IMR-90 (cell line): ENCODE measurements around the gene SLC37A1. TPM values are rescaled to one million over a fixed set of nuclear protein-coding genes. Genes with fewer than 3 reads are reported as not detected.
"Not testable (repeated sequence)": the region's sequence is repeated elsewhere in the genome, so short reads cannot be mapped to it uniquely, and the experiment has no call there.

Source experiments
- ATAC-seq: fragments of 200-7000 bp; cut with Tn5 transposase; 2 replicates; pipeline ENCODE4 v1.9.1; 2020; ENCODE audit warnings: low read depth, mild to moderate bottlenecking, moderate library complexity
- BruUV-seq: library from RNA; stranded (reverse); fragments of 400-500 nt; replicated peaks from 2 replicates; lab custom pipeline; 2021; lab: Mats Ljungman, UMichigan
- CTCF ChIA-PET: fragments of 300-600 bp; formaldehyde crosslinking; extraction: SDS; loops from one replicate; lab custom pipeline; 2021; ENCODE audit warnings: antibody characterized with exemption; lab: Yijun Ruan, JAX
- POLR2A ChIA-PET: fragments of 300-600 bp; sonication (Branson Sonifier 250); formaldehyde crosslinking; loops from one replicate; lab custom pipeline; 2022; ENCODE audit warnings: antibody characterized with exemption; ENCODE audit not compliant: unreplicated experiment; lab: Charles Lee
- DNase-seq: peaks from one replicate; pipeline ENCODE4 v3.0.0; 2013
- H2AFZ ChIP-seq: replicated peaks from 2 replicates; pipeline ENCODE3; 2013; ENCODE audit warnings: low read length, mild to moderate bottlenecking; ENCODE audit not compliant: poor library complexity
- H2AK5ac ChIP-seq: 2 replicates; pipeline ENCODE4 v1.6.1; 2013; ENCODE audit warnings: low read depth, low read length, inconsistent platforms
- H2AK9ac ChIP-seq: replicated peaks from 2 replicates; pipeline ENCODE3; 2013; ENCODE audit warnings: mild to moderate bottlenecking, low read depth, low read length, moderate library complexity; ENCODE audit not compliant: poor library complexity
- H2BK120ac ChIP-seq: 2 replicates; pipeline ENCODE4 v1.6.1; 2013; ENCODE audit warnings: low read depth, low read length, inconsistent platforms
- H2BK15ac ChIP-seq: 3 replicates; pipeline ENCODE4 v1.6.1; 2013; ENCODE audit warnings: low read depth, low read length, inconsistent platforms
- H2BK20ac ChIP-seq: 2 replicates; pipeline ENCODE4 v1.6.1; 2013; ENCODE audit warnings: low read depth, mild to moderate bottlenecking, inconsistent platforms, low read length, moderate library complexity
- H2BK5ac ChIP-seq: 2 replicates; pipeline ENCODE4 v1.6.1; 2013; ENCODE audit warnings: mild to moderate bottlenecking, low read depth, low read length, inconsistent platforms; ENCODE audit not compliant: poor library complexity, severe bottlenecking
- H3K14ac ChIP-seq: replicated peaks from 2 replicates; pipeline ENCODE4 v1.6.1; 2013; ENCODE audit warnings: low read depth, low read length, inconsistent platforms
- H3K18ac ChIP-seq: 2 replicates; pipeline ENCODE4 v1.6.1; 2013; ENCODE audit warnings: low read depth, low read length, control low read depth
- H3K23ac ChIP-seq: 2 replicates; pipeline ENCODE4 v1.6.1; 2013; ENCODE audit warnings: low read depth, low read length, inconsistent platforms
- H3K27ac ChIP-seq: 2 replicates; pipeline ENCODE4 v1.5.1; 2013; ENCODE audit warnings: mild to moderate bottlenecking, control low read depth, low read length; ENCODE audit not compliant: insufficient read depth
- H3K27me3 ChIP-seq: 2 replicates; pipeline ENCODE4 v1.6.1; 2013; ENCODE audit warnings: low read length; ENCODE audit not compliant: control insufficient read depth, insufficient read depth
- H3K36me3 ChIP-seq: 2 replicates; pipeline ENCODE4 v1.6.1; 2013; ENCODE audit warnings: low read length, mixed read lengths; ENCODE audit not compliant: control insufficient read depth, insufficient read depth
- H3K4ac ChIP-seq: 2 replicates; pipeline ENCODE4 v1.6.1; 2013; ENCODE audit warnings: low read depth, low read length, inconsistent platforms
- H3K4me1 ChIP-seq: 2 replicates; pipeline ENCODE4 v1.6.1; 2013; ENCODE audit warnings: low read length, mixed read lengths; ENCODE audit not compliant: control insufficient read depth, insufficient read depth
- H3K4me2 ChIP-seq: 2 replicates; pipeline ENCODE4 v1.6.1; 2013; ENCODE audit warnings: low read depth, mild to moderate bottlenecking, control low read depth, low read length, moderate library complexity
- H3K4me3 ChIP-seq: 2 replicates; pipeline ENCODE4 v1.5.1; 2013; ENCODE audit warnings: low read depth, mild to moderate bottlenecking, control low read depth, low read length, moderate library complexity; ENCODE audit not compliant: insufficient read depth
- H3K56ac ChIP-seq: 2 replicates; pipeline ENCODE4 v1.6.1; 2013; ENCODE audit warnings: low read length, inconsistent platforms; ENCODE audit not compliant: insufficient read depth; ENCODE audit errors: extremely low read depth
- H3K79me1 ChIP-seq, 2 experiments: 2 replicates each; pipeline ENCODE4 v1.6.1; 2013; ENCODE audit warnings: low read length in 2 of 2, inconsistent platforms in 1 of 2, low read depth in 1 of 2
- H3K9ac ChIP-seq: 2 replicates; pipeline ENCODE4 v1.6.1; 2013; ENCODE audit warnings: low read depth, low read length, control low read depth
- H3K9me1 ChIP-seq: 2 replicates; pipeline ENCODE4 v1.6.1; 2013; ENCODE audit warnings: low read length, inconsistent platforms; ENCODE audit not compliant: insufficient read depth
- H3K9me3 ChIP-seq: 2 replicates; pipeline ENCODE4 v1.6.1; 2013; ENCODE audit warnings: low read length; ENCODE audit not compliant: control insufficient read depth, insufficient read depth
- H4K20me1 ChIP-seq: 2 replicates; pipeline ENCODE4 v1.6.1; 2013; ENCODE audit warnings: low read length, inconsistent platforms; ENCODE audit not compliant: insufficient read depth
- H4K5ac ChIP-seq: 2 replicates; pipeline ENCODE4 v1.6.1; 2013; ENCODE audit warnings: mild to moderate bottlenecking, low read depth, low read length, control low read depth
- H4K8ac ChIP-seq, 2 experiments: 2 replicates each; pipeline ENCODE4 v1.6.1; 2013; ENCODE audit warnings: low read depth in 2 of 2, low read length in 2 of 2, control low read depth in 1 of 2, inconsistent platforms in 1 of 2
- H4K91ac ChIP-seq: 2 replicates; pipeline ENCODE4 v1.6.1; 2013; ENCODE audit warnings: low read depth, low read length, inconsistent platforms; ENCODE audit not compliant: insufficient read depth
- CEBPB ChIP-seq: IDR thresholded peaks from 2 replicates; pipeline ENCODE4 v1.6.1; 2012; ENCODE audit warnings: low read depth, low read length, improper control_type of control experiment
- CTCF ChIP-seq: conservative IDR thresholded peaks from 2 replicates; pipeline ENCODE4 v1.5.1; 2012; ENCODE audit warnings: mild to moderate bottlenecking, low read depth, low read length, improper control_type of control experiment
- NFE2L2 ChIP-seq: fragments of 150-350 bp; IDR thresholded peaks from 2 replicates; pipeline ENCODE4 v1.6.1; 2016; ENCODE audit warnings: low read depth, mild to moderate bottlenecking, low read length
- RAD21 ChIP-seq: IDR thresholded peaks from 2 replicates; pipeline ENCODE4 v1.6.1; 2012; ENCODE audit warnings: low read length, improper control_type of control experiment
- RFX5 ChIP-seq: IDR thresholded peaks from 2 replicates; pipeline ENCODE4 v1.8.0; 2012; ENCODE audit warnings: low read depth, mild to moderate bottlenecking, low read length, moderate library complexity
- WGBS, 2 experiments: methylation state at CpG; one replicate each; pipeline versions ENCODE4 v1.1.5 to v1.1.7; 2013; ENCODE audit warnings: missing lambda C conversion rate in 2 of 2; ENCODE audit not compliant: insufficient read length in 1 of 2; ENCODE audit errors: extremely low coverage in 2 of 2; 5-methylcytosine and 5-hydroxymethylcytosine counted together
- dilution Hi-C: fragments of 300-500 bp; cut with HindIII; formaldehyde crosslinking; loops from one replicate; pipeline ENCODE4 v1.14.3; 2018; ENCODE audit warnings: low sequenced_read_pairs; ENCODE audit not compliant: unreplicated experiment
- in situ Hi-C: fragments of 300-500 bp; cut with MboI; formaldehyde crosslinking; loops from 3 replicates; pipeline ENCODE4 v1.14.3; 2019; ENCODE audit warnings: low sequenced_read_pairs, inconsistent platforms, mixed read lengths
- intact Hi-C: fragments of 100-400 bp; cut with micrococcal nuclease; formaldehyde crosslinking; loops from 2 replicates; pipeline ENCODE4 v1.10.0; 2022
- polyA plus RNA-seq, 3 experiments: library from polyadenylated mRNA; depleted of rRNA; stranded (reverse); fragments of >200 nt; gene quantifications; 2 replicates each; pipeline ENCODE4 v1.2.3, GENCODE V29; 2012; ENCODE audit warnings: low replicate concordance in 1 of 3
- total RNA-seq: library from RNA; depleted of rRNA; stranded (reverse); fragments of >200 nt; gene quantifications from 2 replicates; pipeline ENCODE4 v1.2.3, GENCODE V29; 2012

Gene SLC37A1
- total and polyA plus RNA-seq, 2 of the 4 experiments (the other 2 are of a cell fraction) = 0.36 to 0.48 TPM

GRCh38 chr21:42614811-42615351, 101.2 kb downstream of the SLC37A1 start:
- BruUV-seq = no TSS peak
- TF ChIP-seq RAD21 (no peak), CTCF (no peak), NFE2L2 (no peak), RFX5 (no peak), CEBPB (peak; percentile 81)
- Histone ChIP-seq H3K4ac (no peak overlapping the region), H3K27me3 (peaks cover 30% of the 10 kb centered on the region), H3K18ac (no peak overlapping the region), H2BK120ac (no peak overlapping the region), H2BK15ac (no peak overlapping the region), H2BK5ac (peak overlapping the region; percentile 81), H2AK9ac (no peak overlapping the region), H3K23ac (no peak overlapping the region), H4K8ac (no peak overlapping the region), H3K4me3 (no peak overlapping the region), H3K27ac (no peak overlapping the region), H3K56ac (no peak overlapping the region), H3K4me2 (no peak overlapping the region), H4K5ac (no peak overlapping the region), H2AK5ac (no peak overlapping the region), H2BK20ac (no peak overlapping the region), H3K14ac (no peak overlapping the region), H4K91ac (no peak overlapping the region), H4K20me1 (no peaks in the 10 kb centered on the region), H2AFZ (no peak overlapping the region), H3K36me3 (no peaks in the 10 kb centered on the region), H3K9me1 (no peaks in the 10 kb centered on the region), H3K9ac (no peak overlapping the region), H3K4me1 (no peaks in the 10 kb centered on the region), H3K79me1 (no peaks in the 10 kb centered on the region), H3K9me3 (peaks cover 3% of the 10 kb centered on the region; the same call in 1 of the 2 replicates)
- dilution Hi-C loops (no loop called here), in situ Hi-C loops (no loop called here), intact Hi-C loops (no loop called here)
- ChIA-PET CTCF (no interaction called here), POLR2A (no interaction called here)
- 33% methylated on average over 3 of the region's 14 CpGs; no CpG with 5 or more reads in 1 of the 2 experiments for WGBS, 2 experiments
- no peak for DNase-seq
- no peak for ATAC-seq

GRCh38 chr21:42615377-42615776, 101.7 kb downstream of the SLC37A1 start:
- H3K18ac ChIP-seq, H3K56ac ChIP-seq, H3K27ac ChIP-seq, H3K36me3 ChIP-seq, in situ Hi-C loops, BruUV-seq, H3K23ac ChIP-seq, H2AK5ac ChIP-seq, H3K4me1 ChIP-seq, H3K9me1 ChIP-seq, H4K91ac ChIP-seq, H4K20me1 ChIP-seq, H4K5ac ChIP-seq, dilution Hi-C loops, H3K4me2 ChIP-seq, H3K79me1 ChIP-seq, H3K4ac ChIP-seq, CTCF ChIA-PET, intact Hi-C loops, DNase-seq, H2BK20ac ChIP-seq, H3K4me3 ChIP-seq, POLR2A ChIA-PET, ATAC-seq, H2AFZ ChIP-seq, H2AK9ac ChIP-seq, H2BK120ac ChIP-seq, H3K9me3 ChIP-seq, H4K8ac ChIP-seq, H2BK15ac ChIP-seq, H3K9ac ChIP-seq, H3K14ac ChIP-seq: not testable (repeated sequence)
- WGBS, 2 experiments = no CpG with 5 or more reads among the region's 5 CpGs
- Histone ChIP-seq H3K27me3 (peaks cover 30% of the 10 kb centered on the region), H2BK5ac (peak overlapping the region; percentile 81)
